ENCODE data around the gene METTL4.

The METTL4 gene

GRCh38 chr18:2573408-2573807 lies 2.1 kb upstream of the METTL4 start:
- H3K4me3 Mint-ChIP-seq = no peak overlapping the region
- no peaks in the 10 kb centered on the region for H3K27me3 Mint-ChIP-seq
- H3K36me3 Mint-ChIP-seq (ENCODE audit: low read depth) = peaks cover 10% of the 10 kb centered on the region
- no peaks in the 10 kb centered on the region for H3K9me3 Mint-ChIP-seq
- intact Hi-C loops (cut with micrococcal nuclease) = no loop called here
- H3K27ac Mint-ChIP-seq = no peak overlapping the region
- peaks cover 27% of the 10 kb centered on the region for H3K4me1 Mint-ChIP-seq (ENCODE audit: low read depth)

GRCh38 chr18:2572892-2573291 lies 1.6 kb upstream of the METTL4 start:
- H3K27ac Mint-ChIP-seq = no peak overlapping the region
- H3K4me1 Mint-ChIP-seq (ENCODE audit: low read depth) = peaks cover 28% of the 10 kb centered on the region
- H3K9me3 Mint-ChIP-seq = no peaks in the 10 kb centered on the region
- H3K27me3 Mint-ChIP-seq = no peaks in the 10 kb centered on the region
- H3K36me3 Mint-ChIP-seq (ENCODE audit: low read depth) = peaks cover 10% of the 10 kb centered on the region
- intact Hi-C loops (cut with micrococcal nuclease) = no loop called here
- no peak overlapping the region for H3K4me3 Mint-ChIP-seq

GRCh38 chr18:2572171-2572569 lies 865 bp upstream of the METTL4 start:
- Mint-ChIP-seq H3K4me3 (peak overlapping the region; percentile 100), H3K27me3 (no peaks in the 10 kb centered on the region), H3K36me3 (ENCODE audit: low read depth) (peaks cover 15% of the 10 kb centered on the region), H3K9me3 (no peaks in the 10 kb centered on the region), H3K4me1 (ENCODE audit: low read depth) (peaks cover 28% of the 10 kb centered on the region), H3K27ac (peak overlapping the region; percentile 100)
- intact Hi-C loops (cut with micrococcal nuclease) = no loop called here

- H3K4me1 Mint-ChIP-seq (ENCODE audit: low read depth) = peaks cover 28% of the 10 kb centered on the region
- H3K27ac Mint-ChIP-seq = peak overlapping the region; percentile 100
- H3K4me3 Mint-ChIP-seq = peak overlapping the region; percentile 100
- intact Hi-C loops (cut with micrococcal nuclease) = loop anchor here (1.0 kb wide), 1 partner anchor 85 kb away; the partner anchor contains the start of gene SMCHD1
- no peaks in the 10 kb centered on the region for H3K9me3 Mint-ChIP-seq
- no peaks in the 10 kb centered on the region for H3K27me3 Mint-ChIP-seq
- peaks cover 22% of the 10 kb centered on the region for H3K36me3 Mint-ChIP-seq (ENCODE audit: low read depth)
Observed at GRCh38 chr18:2570772-2571199, 519 bp downstream of the METTL4 start.

GRCh38 chr18:2569338-2570207 lies 1.7 kb downstream of the METTL4 start:
- Mint-ChIP-seq H3K4me3 (no peak overlapping the region), H3K4me1 (ENCODE audit: low read depth) (peaks cover 28% of the 10 kb centered on the region), H3K27me3 (no peaks in the 10 kb centered on the region), H3K9me3 (no peaks in the 10 kb centered on the region), H3K36me3 (ENCODE audit: low read depth) (peaks cover 32% of the 10 kb centered on the region), H3K27ac (peak overlapping the region; percentile 15)
- intact Hi-C loops (cut with micrococcal nuclease) = no loop called here

- no peak overlapping the region for H3K27ac Mint-ChIP-seq
- H3K36me3 Mint-ChIP-seq (ENCODE audit: low read depth) = peaks cover 32% of the 10 kb centered on the region
- peaks cover 28% of the 10 kb centered on the region for H3K4me1 Mint-ChIP-seq (ENCODE audit: low read depth)
- H3K9me3 Mint-ChIP-seq = no peaks in the 10 kb centered on the region
- intact Hi-C loops (cut with micrococcal nuclease) = no loop called here
- no peaks in the 10 kb centered on the region for H3K27me3 Mint-ChIP-seq
- H3K4me3 Mint-ChIP-seq = no peak overlapping the region
Observed at GRCh38 chr18:2568605-2569004, 2.7 kb downstream of the METTL4 start.

GRCh38 chr18:2568129-2568528 lies 3.2 kb downstream of the METTL4 start:
- intact Hi-C loops (cut with micrococcal nuclease) = no loop called here
- H3K9me3 Mint-ChIP-seq = no peaks in the 10 kb centered on the region
- H3K4me3 Mint-ChIP-seq = no peak overlapping the region
- H3K27me3 Mint-ChIP-seq = no peaks in the 10 kb centered on the region
- peaks cover 28% of the 10 kb centered on the region for H3K4me1 Mint-ChIP-seq (ENCODE audit: low read depth)
- peaks cover 34% of the 10 kb centered on the region for H3K36me3 Mint-ChIP-seq (ENCODE audit: low read depth)
- no peak overlapping the region for H3K27ac Mint-ChIP-seq

GRCh38 chr18:2564373-2564772 lies 6.9 kb downstream of the METTL4 start:
- Mint-ChIP-seq H3K27ac (no peak overlapping the region), H3K4me3 (no peak overlapping the region), H3K4me1 (ENCODE audit: low read depth) (peaks cover 10% of the 10 kb centered on the region), H3K9me3 (no peaks in the 10 kb centered on the region), H3K27me3 (no peaks in the 10 kb centered on the region), H3K36me3 (ENCODE audit: low read depth) (peaks cover 37% of the 10 kb centered on the region)
- intact Hi-C loops (cut with micrococcal nuclease) = no loop called here

GRCh38 chr18:2559249-2559648 lies 12.1 kb downstream of the METTL4 start:
- no peaks in the 10 kb centered on the region for H3K27me3 Mint-ChIP-seq
- H3K27ac Mint-ChIP-seq = no peak overlapping the region
- peaks cover 21% of the 10 kb centered on the region for H3K36me3 Mint-ChIP-seq (ENCODE audit: low read depth)
- H3K9me3 Mint-ChIP-seq = no peaks in the 10 kb centered on the region
- no peak overlapping the region for H3K4me3 Mint-ChIP-seq
- intact Hi-C loops (cut with micrococcal nuclease) = no loop called here
- H3K4me1 Mint-ChIP-seq (ENCODE audit: low read depth) = no peaks in the 10 kb centered on the region

- Mint-ChIP-seq H3K9me3 (no peaks in the 10 kb centered on the region), H3K4me1 (ENCODE audit: low read depth) (no peaks in the 10 kb centered on the region), H3K4me3 (no peak overlapping the region), H3K36me3 (ENCODE audit: low read depth) (peaks cover 13% of the 10 kb centered on the region), H3K27ac (no peak overlapping the region), H3K27me3 (no peaks in the 10 kb centered on the region)
- intact Hi-C loops (cut with micrococcal nuclease) = no loop called here
Observed at GRCh38 chr18:2557536-2557935, 13.8 kb downstream of the METTL4 start.

GRCh38 chr18:2555895-2556294 lies 15.4 kb downstream of the METTL4 start:
- intact Hi-C loops (cut with micrococcal nuclease) = no loop called here
- Mint-ChIP-seq H3K4me3 (no peak overlapping the region), H3K36me3 (ENCODE audit: low read depth) (peaks cover 13% of the 10 kb centered on the region), H3K27me3 (no peaks in the 10 kb centered on the region), H3K9me3 (no peaks in the 10 kb centered on the region), H3K4me1 (ENCODE audit: low read depth) (no peaks in the 10 kb centered on the region), H3K27ac (no peak overlapping the region)

GRCh38 chr18:2554696-2555095 lies 16.6 kb downstream of the METTL4 start:
- Mint-ChIP-seq H3K36me3 (ENCODE audit: low read depth) (peaks cover 24% of the 10 kb centered on the region), H3K27me3 (no peaks in the 10 kb centered on the region), H3K27ac (no peak overlapping the region), H3K4me1 (ENCODE audit: low read depth) (no peaks in the 10 kb centered on the region), H3K9me3 (no peaks in the 10 kb centered on the region), H3K4me3 (no peak overlapping the region)
- intact Hi-C loops (cut with micrococcal nuclease) = no loop called here

- no peak overlapping the region for H3K27ac Mint-ChIP-seq
- H3K4me1 Mint-ChIP-seq (ENCODE audit: low read depth) = no peaks in the 10 kb centered on the region
- intact Hi-C loops (cut with micrococcal nuclease) = no loop called here
- H3K9me3 Mint-ChIP-seq = no peaks in the 10 kb centered on the region
- no peaks in the 10 kb centered on the region for H3K27me3 Mint-ChIP-seq
- H3K4me3 Mint-ChIP-seq = no peak overlapping the region
- peaks cover 39% of the 10 kb centered on the region for H3K36me3 Mint-ChIP-seq (ENCODE audit: low read depth)
Observed at GRCh38 chr18:2551425-2551824, 19.9 kb downstream of the METTL4 start.

GRCh38 chr18:2549462-2549861 lies 21.8 kb downstream of the METTL4 start:
- Mint-ChIP-seq H3K27ac (no peak overlapping the region), H3K9me3 (no peaks in the 10 kb centered on the region), H3K36me3 (ENCODE audit: low read depth) (peaks cover 34% of the 10 kb centered on the region), H3K4me1 (ENCODE audit: low read depth) (no peaks in the 10 kb centered on the region), H3K4me3 (no peak overlapping the region), H3K27me3 (no peaks in the 10 kb centered on the region)
- intact Hi-C loops (cut with micrococcal nuclease) = loop anchor here (10.0 kb wide), 1 partner anchor 1685 kb away; no protein-coding TSS in a partner anchor

All from dendritic cell treated with granulocyte-macrophage colony-stimulating factor and Interleukin-4, amounts not matched to agents 40 ng/mL and 50 ng/mL, for 4 days (primary cell).